GM18508 (cell line): ENCODE results near the gene AGBL2.
"Not testable (repeated sequence)": the region's sequence is repeated elsewhere in the genome, so short reads cannot be mapped to it uniquely, and the experiment has no call there.

ENCODE experiments used
- ATAC-seq: cut with Tn5 transposase; IDR thresholded peaks from one replicate; pipeline ENCODE4 v1.9.1; 2021; ENCODE audit warnings: moderate number of reproducible peaks; ENCODE audit not compliant: insufficient read depth, unreplicated experiment

The AGBL2 gene, protein sequence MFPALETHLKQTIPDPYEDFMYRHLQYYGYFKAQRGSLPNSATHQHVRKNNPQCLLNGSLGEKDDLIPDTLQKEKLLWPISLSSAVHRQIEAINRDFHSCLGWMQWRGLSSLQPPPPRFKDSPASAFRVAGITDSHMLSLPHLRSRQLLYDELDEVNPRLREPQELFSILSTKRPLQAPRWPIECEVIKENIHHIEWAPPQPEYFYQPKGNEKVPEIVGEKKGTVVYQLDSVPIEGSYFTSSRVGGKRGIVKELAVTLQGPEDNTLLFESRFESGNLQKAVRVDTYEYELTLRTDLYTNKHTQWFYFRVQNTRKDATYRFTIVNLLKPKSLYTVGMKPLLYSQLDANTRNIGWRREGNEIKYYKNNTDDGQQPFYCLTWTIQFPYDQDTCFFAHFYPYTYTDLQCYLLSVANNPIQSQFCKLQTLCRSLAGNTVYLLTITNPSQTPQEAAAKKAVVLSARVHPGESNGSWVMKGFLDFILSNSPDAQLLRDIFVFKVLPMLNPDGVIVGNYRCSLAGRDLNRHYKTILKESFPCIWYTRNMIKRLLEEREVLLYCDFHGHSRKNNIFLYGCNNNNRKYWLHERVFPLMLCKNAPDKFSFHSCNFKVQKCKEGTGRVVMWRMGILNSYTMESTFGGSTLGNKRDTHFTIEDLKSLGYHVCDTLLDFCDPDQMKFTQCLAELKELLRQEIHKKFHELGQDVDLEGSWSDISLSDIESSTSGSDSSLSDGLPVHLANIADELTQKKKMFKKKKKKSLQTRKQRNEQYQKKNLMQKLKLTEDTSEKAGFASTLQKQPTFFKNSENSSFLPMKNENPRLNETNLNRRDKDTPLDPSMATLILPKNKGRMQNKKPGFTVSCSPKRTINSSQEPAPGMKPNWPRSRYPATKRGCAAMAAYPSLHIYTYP

GRCh38 chr11:47715082-47715669 is at the start of gene AGBL2:
Gene AGBL2 (minus strand): TSS chr11:47715369. CDS start chr11:47714650, 719 bp downstream.
- peak; percentile 86 for ATAC-seq

DNA sequence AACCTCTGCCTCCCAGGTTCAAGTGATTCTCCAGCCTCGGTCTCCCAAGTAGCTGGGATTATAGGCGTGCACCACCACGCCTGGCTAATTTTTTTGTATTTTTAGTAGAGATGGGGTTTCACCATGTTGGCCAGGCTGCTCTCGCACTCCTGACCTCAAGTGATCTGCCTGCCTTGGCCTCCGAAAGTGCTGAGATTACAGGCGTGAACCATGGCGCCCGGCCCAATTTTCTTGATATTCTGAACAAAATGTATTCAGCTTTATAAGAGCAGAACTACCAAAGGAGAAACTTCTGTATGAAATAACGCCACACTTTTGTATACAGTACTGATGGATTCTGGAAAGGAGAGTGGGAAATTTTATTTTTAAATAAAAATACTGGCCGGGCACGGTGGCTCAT is 44.1 kb upstream of the AGBL2 start:
- ATAC-seq = not testable (repeated sequence)

DNA sequence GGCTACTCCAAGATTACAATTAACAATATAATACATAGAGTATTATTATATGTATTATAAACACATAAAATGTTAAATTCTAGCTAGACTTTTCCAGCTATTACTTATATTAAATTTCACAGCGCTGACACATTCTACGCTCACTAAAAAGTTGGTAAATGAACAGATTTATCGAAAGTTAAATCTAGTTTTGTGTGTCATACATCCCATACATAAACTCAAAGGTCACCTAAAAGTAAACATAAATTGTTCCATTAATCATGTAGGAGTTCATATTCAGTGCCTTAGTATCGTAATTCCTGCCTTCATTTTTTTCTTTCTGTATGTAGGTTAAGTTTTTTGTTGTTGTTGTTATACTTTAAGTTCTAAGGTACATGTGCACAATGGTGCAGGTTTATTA is 41.0 kb upstream of the AGBL2 start:
- no peak for ATAC-seq

DNA sequence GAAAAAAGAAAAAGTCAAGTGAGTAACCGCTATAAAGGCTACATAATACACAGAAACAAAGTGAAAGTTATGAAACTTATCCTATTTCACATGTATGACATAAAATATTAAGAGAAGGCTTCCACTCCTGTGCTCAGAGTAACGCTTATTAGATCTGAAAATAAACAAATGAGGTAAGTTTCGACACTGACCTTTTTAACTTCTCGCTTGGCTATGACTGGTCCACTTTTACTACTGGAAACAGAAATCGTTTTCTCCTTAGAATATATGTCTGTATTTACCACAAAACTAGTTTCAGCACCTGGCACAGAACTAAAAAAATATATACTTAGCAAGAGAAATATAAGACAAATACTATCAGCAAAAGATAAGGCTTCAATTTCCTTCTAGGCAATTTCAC is 35.6 kb upstream of the AGBL2 start:
- ATAC-seq = no peak

- not testable (repeated sequence) for ATAC-seq
These were observed 27.3 kb upstream of the AGBL2 start for GRCh38 chr11:47742494-47742893.

GRCh38 chr11:47737817-47738216 is 22.6 kb upstream of the AGBL2 start:
- ATAC-seq = not testable (repeated sequence)

DNA sequence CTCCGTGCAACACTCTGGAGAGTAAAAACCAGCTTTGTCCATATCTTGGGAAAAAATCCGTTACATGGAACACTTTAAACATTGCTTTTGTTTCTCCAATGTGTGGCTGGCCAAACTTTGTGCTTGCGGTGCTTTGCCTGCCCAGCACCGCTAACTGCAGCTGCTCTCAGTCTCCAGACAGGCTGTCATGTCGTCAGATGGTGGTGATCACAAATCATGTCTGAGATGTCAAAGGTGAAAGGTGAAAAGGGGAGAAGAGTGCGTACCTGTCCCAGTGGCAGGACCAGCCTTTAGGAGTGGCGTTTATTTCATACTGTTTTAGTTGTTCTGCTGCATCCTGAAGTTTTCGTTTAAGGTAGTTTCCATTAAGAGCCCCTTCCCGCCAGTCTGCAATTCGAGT is 17.1 kb upstream of the AGBL2 start:
- no peak for ATAC-seq

DNA sequence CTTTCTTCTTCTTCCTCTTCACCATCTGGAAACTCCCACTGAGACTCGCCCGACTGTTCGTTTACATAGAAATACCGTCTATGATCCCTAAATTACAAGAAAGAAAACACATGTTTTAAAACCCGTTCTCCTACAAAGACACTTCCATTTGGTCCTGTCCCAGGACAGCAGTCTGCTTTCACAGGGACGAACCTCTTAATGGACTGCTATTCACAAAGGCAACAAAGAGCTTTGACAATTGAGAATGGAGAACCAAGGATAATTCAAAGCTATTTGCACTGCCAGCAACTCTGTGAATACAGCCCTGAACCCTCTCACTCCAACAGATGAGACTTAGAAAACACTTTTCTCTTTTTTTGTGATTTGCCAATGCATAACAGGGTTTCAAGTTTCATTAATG is 16.3 kb upstream of the AGBL2 start:
- ATAC-seq = no peak

DNA sequence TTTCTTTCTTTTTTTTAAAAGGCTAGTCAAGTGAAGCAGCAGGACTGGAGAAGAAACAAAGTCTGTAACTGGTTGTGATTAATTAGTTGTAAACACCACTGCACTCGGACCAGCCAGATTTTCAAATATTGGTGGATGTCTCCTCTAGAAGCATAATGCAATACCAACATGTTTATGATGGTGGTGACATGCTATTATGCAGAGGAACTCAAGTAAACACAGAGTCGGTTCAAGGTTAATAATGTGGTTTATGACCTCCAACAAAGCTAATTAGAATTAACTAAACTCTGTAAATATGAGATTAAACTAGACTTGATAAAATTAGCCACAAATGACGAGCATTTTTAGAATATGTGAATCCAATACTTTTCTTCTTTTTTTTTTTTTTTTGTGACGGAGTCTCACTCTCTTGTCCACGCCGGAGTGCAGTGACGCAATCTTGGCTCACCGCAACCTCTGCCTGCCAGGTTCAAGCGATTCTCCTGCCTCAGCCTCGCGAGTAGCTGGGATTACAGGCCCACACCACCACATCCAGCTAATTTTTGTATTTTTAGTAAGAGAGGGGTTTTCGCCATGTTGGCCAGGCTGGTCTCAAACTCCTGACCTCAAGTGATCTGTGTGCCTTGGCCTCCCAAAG is 11.8 kb upstream of the AGBL2 start:
- no peak for ATAC-seq

- ATAC-seq = no peak
These were observed 10.9 kb upstream of the AGBL2 start for GRCh38 chr11:47726118-47726442.

DNA sequence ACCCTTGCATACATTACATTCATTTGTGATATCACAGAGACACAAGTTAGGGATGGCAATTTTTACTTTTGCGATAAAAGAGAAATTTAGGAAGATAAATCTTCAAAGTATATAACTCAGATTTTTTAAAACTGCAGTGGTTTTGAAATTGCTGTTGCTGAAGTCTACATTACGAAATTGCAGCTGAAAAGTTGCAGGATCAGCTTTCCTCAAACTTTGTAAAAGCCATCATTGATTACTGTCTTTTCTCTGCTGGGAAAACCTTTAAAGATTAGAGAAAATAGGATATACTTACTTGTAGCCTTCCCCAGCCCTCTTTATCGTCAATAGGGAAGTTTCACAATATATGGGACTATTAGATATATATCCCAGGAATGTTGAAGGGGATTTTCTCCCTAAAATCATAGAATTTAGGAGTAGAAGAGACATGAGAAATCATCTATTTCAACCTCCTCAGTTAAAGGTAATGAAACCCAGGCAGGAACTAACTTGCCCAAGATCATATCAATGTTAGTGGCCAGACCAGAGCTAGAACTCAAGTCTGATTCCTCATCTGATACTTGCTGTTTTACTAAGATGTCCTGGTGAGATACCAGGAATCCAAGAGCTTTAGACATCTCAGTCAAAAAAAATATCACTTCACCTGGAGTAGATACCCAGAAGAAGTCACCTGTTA is 10.4 kb upstream of the AGBL2 start:
- no peak for ATAC-seq

GRCh38 chr11:47724041-47724729 is 9.0 kb upstream of the AGBL2 start:
- ATAC-seq = no peak

- ATAC-seq = no peak
These were observed 7.9 kb upstream of the AGBL2 start for GRCh38 chr11:47723041-47723440.

GRCh38 chr11:47720651-47721050 is 5.5 kb upstream of the AGBL2 start:
- ATAC-seq = no peak

- ATAC-seq = no peak
These were observed 1.5 kb upstream of the AGBL2 start for GRCh38 chr11:47716692-47717091.

- no peak for ATAC-seq
These were observed 551 bp downstream of the AGBL2 start for GRCh38 chr11:47714554-47715081.

- no peak for ATAC-seq
These were observed 3.4 kb downstream of the AGBL2 start for GRCh38 chr11:47711816-47712215.

GRCh38 chr11:47711225-47711624 is 3.9 kb downstream of the AGBL2 start:
- no peak for ATAC-seq

DNA sequence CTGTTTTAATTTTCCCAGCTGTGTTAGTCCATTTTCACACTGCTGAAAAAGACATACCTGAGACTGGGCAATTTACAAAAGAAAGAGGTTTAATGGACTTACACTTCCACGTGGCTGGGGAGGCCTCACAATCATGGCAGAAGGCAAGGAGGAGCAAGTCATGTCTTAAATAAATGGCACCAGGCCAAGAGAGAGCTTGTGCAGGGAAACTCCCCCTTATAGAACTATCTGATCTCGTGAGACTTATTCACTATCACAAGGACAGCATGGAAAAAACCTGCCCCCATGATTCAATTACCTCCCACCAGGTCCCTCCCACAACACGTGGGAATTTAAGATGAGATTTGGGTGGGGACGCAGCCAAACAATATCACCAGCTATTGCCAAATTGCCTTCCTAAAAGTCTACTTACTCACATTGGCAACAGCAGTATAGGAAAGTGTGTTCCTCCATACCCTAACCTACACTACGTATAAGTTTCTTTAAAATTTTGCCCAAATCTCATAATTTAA is 7.8 kb downstream of the AGBL2 start:
- not testable (repeated sequence) for ATAC-seq
